Measurements from ENCODE around the gene MAL.

DNA sequence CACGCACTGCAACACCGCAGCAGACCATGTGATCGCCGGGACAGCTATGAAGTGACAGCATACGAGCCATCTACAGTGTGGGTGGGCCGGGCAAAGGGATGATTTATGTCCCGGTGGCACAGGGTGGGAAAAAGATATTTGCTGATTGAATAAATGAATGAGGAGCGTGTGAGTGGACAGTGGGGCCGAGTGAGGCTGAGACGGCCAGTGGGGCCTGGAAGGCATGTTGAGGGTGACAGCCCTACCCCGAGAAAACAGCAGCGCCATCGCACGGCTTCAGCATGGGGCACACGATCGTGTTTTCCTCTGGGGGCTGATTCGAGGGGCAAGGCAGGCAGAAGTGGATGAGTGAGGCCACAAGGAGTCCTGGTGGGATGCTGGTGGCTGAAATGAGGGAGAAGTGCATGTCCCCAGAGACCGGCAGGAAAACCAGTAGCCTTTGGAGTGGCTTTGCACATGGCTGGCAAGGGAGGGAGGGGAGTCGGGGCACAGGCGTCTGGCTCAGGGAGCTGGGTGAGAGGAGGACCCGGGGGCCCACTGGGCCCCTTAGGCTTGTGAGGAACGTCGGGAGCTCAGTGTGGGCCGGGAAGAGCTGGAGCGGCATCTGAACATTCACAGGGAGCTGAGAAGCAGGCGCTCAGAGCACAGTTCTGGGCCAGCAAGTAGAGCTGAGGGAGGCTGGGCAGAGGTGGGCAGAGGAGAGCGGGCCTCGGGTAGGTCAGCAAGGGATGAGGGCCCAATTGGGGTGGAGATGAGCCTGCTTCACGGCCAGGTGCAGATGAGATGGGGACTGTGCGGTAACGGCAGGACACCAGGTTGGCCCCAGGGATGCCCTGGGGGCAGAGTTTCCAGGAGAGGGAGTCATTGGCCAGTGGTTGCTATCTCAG lies 32.1 kb upstream of the MAL start:
- TF ChIP-seq, protein P1, sequence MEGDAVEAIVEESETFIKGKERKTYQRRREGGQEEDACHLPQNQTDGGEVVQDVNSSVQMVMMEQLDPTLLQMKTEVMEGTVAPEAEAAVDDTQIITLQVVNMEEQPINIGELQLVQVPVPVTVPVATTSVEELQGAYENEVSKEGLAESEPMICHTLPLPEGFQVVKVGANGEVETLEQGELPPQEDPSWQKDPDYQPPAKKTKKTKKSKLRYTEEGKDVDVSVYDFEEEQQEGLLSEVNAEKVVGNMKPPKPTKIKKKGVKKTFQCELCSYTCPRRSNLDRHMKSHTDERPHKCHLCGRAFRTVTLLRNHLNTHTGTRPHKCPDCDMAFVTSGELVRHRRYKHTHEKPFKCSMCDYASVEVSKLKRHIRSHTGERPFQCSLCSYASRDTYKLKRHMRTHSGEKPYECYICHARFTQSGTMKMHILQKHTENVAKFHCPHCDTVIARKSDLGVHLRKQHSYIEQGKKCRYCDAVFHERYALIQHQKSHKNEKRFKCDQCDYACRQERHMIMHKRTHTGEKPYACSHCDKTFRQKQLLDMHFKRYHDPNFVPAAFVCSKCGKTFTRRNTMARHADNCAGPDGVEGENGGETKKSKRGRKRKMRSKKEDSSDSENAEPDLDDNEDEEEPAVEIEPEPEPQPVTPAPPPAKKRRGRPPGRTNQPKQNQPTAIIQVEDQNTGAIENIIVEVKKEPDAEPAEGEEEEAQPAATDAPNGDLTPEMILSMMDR (IDR thresholded peaks at IDR 0.05), result no peak
- TF ChIP-seq ZFX (IDR thresholded peaks at IDR 0.05; ENCODE audit: borderline replicate concordance), result no peak
